ENCODE results near the gene JUNB. TPM values are rescaled to one million over a fixed set of nuclear protein-coding genes. Genes with fewer than 3 reads are reported as not detected.

Gene JUNB
- polyA plus RNA-seq, 1 donor (not counting 4 experiments of a cell fraction or from before 2014, with no cell fraction given) = 40.8 TPM

DNA sequence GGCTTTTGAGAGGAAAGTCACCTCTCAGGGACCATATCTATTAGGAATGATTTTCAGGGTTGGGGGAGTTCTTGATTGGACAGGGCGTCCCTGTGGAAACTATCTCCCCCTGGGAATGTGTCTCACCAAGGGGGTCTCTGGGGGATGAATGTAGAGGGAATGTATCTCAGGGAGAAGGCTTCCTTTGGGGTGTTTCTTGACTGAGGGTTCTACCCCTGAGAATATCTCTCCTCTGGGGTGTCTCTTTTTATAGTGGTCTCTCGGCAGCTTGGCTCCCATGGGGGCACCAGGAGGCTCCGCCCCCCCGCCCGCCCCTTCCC is 42.1 kb downstream of the JUNB start:
- no peaks in the 10 kb centered on the region for H3K79me2 ChIP-seq (ENCODE audit: control insufficient read depth, insufficient read depth, low read length)
- H3K36me3 ChIP-seq (ENCODE audit: control insufficient read depth in 2 of 2, extremely low read depth in 1 of 2, insufficient read depth in 2 of 2, low read length in 2 of 2) = no peaks in the 10 kb centered on the region
- no peak for FAIRE-seq
- no peaks in the 10 kb centered on the region for H3K9me3 ChIP-seq (ENCODE audit: control insufficient read depth, low read depth, low read length)
- no peak overlapping the region for H3K9ac ChIP-seq (ENCODE audit: control insufficient read depth, extremely low read depth, insufficient read depth, low read length)
- dilution Hi-C loops (cut with MboI; ENCODE audit: extremely low pct_ligation_motif_present, low sequenced_read_pairs) = no loop called here
- DNase-seq (ENCODE audit: low read depth, low spot score) = no peak
- no peak overlapping the region for H3K27ac ChIP-seq (ENCODE audit: control insufficient read depth, insufficient read depth, low read length)
- peak overlapping the region; percentile 66 for H3K4me2 ChIP-seq (ENCODE audit: control insufficient read depth, extremely low read depth, insufficient read depth, low read depth, low read length)
- H3K4me3 ChIP-seq (ENCODE audit: control insufficient read depth in 2 of 3, extremely low read depth in 1 of 3, insufficient read depth in 2 of 3, low read depth in 1 of 3, low read length in 3 of 3) = peak overlapping the region in 1 of 3 experiments; percentile 45
- peaks cover 18% of the 10 kb centered on the region for H3K4me1 ChIP-seq (ENCODE audit: control insufficient read depth, extremely low read depth, insufficient read depth, low read length)
- TF ChIP-seq EZH2 (IDR thresholded peaks at IDR 0.05; ENCODE audit: low read length) = no peak
- TF ChIP-seq, protein P1, sequence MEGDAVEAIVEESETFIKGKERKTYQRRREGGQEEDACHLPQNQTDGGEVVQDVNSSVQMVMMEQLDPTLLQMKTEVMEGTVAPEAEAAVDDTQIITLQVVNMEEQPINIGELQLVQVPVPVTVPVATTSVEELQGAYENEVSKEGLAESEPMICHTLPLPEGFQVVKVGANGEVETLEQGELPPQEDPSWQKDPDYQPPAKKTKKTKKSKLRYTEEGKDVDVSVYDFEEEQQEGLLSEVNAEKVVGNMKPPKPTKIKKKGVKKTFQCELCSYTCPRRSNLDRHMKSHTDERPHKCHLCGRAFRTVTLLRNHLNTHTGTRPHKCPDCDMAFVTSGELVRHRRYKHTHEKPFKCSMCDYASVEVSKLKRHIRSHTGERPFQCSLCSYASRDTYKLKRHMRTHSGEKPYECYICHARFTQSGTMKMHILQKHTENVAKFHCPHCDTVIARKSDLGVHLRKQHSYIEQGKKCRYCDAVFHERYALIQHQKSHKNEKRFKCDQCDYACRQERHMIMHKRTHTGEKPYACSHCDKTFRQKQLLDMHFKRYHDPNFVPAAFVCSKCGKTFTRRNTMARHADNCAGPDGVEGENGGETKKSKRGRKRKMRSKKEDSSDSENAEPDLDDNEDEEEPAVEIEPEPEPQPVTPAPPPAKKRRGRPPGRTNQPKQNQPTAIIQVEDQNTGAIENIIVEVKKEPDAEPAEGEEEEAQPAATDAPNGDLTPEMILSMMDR (optimal IDR thresholded peaks at IDR 0.05 in 1 of 3, IDR thresholded peaks at IDR 0.05 in 1 of 3, conservative IDR thresholded peaks at IDR 0.05 in 1 of 3; ENCODE audit: extremely low read depth in 1 of 3, insufficient read depth in 2 of 3, low read length in 3 of 3) = no peak
- H3K9me1 ChIP-seq (ENCODE audit: control insufficient read depth, extremely low read depth, insufficient read depth, low read length) = no peaks in the 10 kb centered on the region
- H2AFZ ChIP-seq (ENCODE audit: control insufficient read depth, low read length) = no peak overlapping the region
- peaks cover 54% of the 10 kb centered on the region for H3K27me3 ChIP-seq (ENCODE audit: control insufficient read depth, extremely low read depth, insufficient read depth, low read length)
- no peaks in the 10 kb centered on the region for H4K20me1 ChIP-seq (ENCODE audit: control insufficient read depth, extremely low read depth, insufficient read depth, low read length)

DNA sequence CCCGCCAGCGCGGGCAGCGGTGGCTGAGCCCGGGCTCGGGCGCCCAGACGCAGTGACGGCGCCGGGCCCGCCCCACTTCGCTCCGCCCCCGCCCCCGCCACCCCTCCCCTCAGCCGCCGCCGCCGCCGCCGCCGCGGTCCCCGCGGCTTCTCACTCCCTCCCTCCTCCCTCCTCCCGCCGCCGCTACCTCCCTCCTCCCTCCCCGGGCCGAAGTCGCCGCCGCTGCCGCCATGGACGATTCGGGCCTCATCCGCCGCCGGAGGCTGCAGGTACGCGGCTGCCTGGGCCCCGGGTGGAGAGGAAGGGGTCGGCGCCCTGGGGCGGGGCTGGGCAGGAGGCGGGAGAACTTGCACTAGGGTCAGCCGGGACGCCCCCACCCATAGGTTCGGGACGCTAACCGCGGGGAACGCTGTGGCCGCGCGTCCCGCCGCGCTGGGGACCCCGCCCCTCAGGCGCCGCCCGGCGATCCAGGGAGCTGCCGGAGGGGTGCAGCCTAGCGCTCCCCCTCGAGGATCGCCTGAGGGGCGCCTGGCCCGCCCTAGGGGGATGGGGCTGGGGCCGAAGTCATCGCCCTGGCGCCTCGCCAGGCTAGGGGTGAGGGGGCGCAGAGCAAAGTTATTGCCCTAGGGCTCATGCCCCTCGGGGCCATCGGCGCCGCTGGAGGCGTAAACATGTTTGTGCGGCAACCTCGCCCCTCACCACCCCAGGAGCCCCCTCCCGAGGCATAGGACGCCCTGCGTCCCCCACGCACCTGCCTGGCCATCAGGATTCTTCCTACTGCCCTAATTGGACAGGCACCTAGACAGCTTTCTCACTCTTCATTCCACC is 42.7 kb downstream of the JUNB start:
- Histone ChIP-seq H3K9ac (ENCODE audit: control insufficient read depth, extremely low read depth, insufficient read depth, low read length) (no peak overlapping the region), H3K9me1 (ENCODE audit: control insufficient read depth, extremely low read depth, insufficient read depth, low read length) (no peaks in the 10 kb centered on the region), H3K27me3 (ENCODE audit: control insufficient read depth, extremely low read depth, insufficient read depth, low read length) (peaks cover 57% of the 10 kb centered on the region), H3K27ac (ENCODE audit: control insufficient read depth, insufficient read depth, low read length) (no peak overlapping the region), H4K20me1 (ENCODE audit: control insufficient read depth, extremely low read depth, insufficient read depth, low read length) (no peaks in the 10 kb centered on the region), H2AFZ (ENCODE audit: control insufficient read depth, low read length) (no peak overlapping the region), H3K4me2 (ENCODE audit: control insufficient read depth, extremely low read depth, insufficient read depth, low read depth, low read length) (peak overlapping the region; percentile 51), H3K79me2 (ENCODE audit: control insufficient read depth, insufficient read depth, low read length) (no peaks in the 10 kb centered on the region), H3K4me1 (ENCODE audit: control insufficient read depth, extremely low read depth, insufficient read depth, low read length) (peaks cover 18% of the 10 kb centered on the region), H3K9me3 (ENCODE audit: control insufficient read depth, low read depth, low read length) (no peaks in the 10 kb centered on the region), H3K4me3 (ENCODE audit: control insufficient read depth in 2 of 3, extremely low read depth in 1 of 3, insufficient read depth in 2 of 3, low read depth in 1 of 3, low read length in 3 of 3) (peak overlapping the region in 2 of 3 experiments; percentile 18 to 40), H3K36me3 (ENCODE audit: control insufficient read depth in 2 of 2, extremely low read depth in 1 of 2, insufficient read depth in 2 of 2, low read length in 2 of 2) (no peaks in the 10 kb centered on the region)
- TF ChIP-seq EZH2 (IDR thresholded peaks at IDR 0.05; ENCODE audit: low read length) = no peak
- TF ChIP-seq, protein P1 (optimal IDR thresholded peaks at IDR 0.05 in 1 of 3, IDR thresholded peaks at IDR 0.05 in 1 of 3, conservative IDR thresholded peaks at IDR 0.05 in 1 of 3; ENCODE audit: extremely low read depth in 1 of 3, insufficient read depth in 2 of 3, low read length in 3 of 3) = no peak
- FAIRE-seq (no peak), DNase-seq (ENCODE audit: low read depth, low spot score) (no peak)
- dilution Hi-C loops (cut with MboI; ENCODE audit: extremely low pct_ligation_motif_present, low sequenced_read_pairs) = no loop called here

Measured in keratinocyte (primary cell).